HepG2 (cell line): ENCODE data around the gene PKP1. TPM values are rescaled to one million over a fixed set of nuclear protein-coding genes. Genes with fewer than 3 reads are reported as not detected.
A peak's percentile ranks its signal among the peaks of the same experiment; 100 is the strongest.

Experiments
- ARID5B ChIP-seq: IDR thresholded peaks from 2 replicates; pipeline ENCODE4 v1.4.0; 2020; ENCODE audit warnings: mild to moderate bottlenecking, missing genetic modification reagents
- ARNT2 ChIP-seq: sonication (generic); formaldehyde crosslinking; IDR thresholded peaks from 2 replicates; pipeline ENCODE4 v1.8.0; 2022; ENCODE audit warnings: mild to moderate bottlenecking, low read depth, missing genetic modification reagents, moderate library complexity
- BCL6 ChIP-seq: IDR thresholded peaks from 2 replicates; pipeline ENCODE4 v1.6.1; 2016; ENCODE audit warnings: missing genetic modification reagents, missing compliant biosample characterization
- CTCF ChIP-seq: sonication (generic); formaldehyde crosslinking; IDR thresholded peaks from 2 replicates; pipeline ENCODE4 v1.5.0; 2020; ENCODE audit warnings: mild to moderate bottlenecking, missing genetic modification reagents, moderate library complexity
- HNRNPUL1 ChIP-seq: fragments of 200-400 bp; formaldehyde crosslinking; IDR thresholded peaks from 2 replicates; pipeline ENCODE4 v1.6.1; 2017; ENCODE audit warnings: low read depth, mild to moderate bottlenecking, low read length, moderate library complexity
- KDM1A ChIP-seq: IDR thresholded peaks from 2 replicates; pipeline ENCODE4 v1.6.1; 2016; ENCODE audit warnings: missing compliant biosample characterization
- MAFK ChIP-seq, 2 experiments: IDR thresholded peaks in 1 of 2; conservative IDR thresholded peaks in 1 of 2; 2 replicates each; pipeline ENCODE4 v1.6.1; 2011; ENCODE audit warnings: improper control_type of control experiment in 2 of 2, low read length in 2 of 2
- MED1 ChIP-seq: sonication (generic); formaldehyde crosslinking; IDR thresholded peaks from 2 replicates; pipeline ENCODE4 v1.4.0; 2020; ENCODE audit warnings: missing genetic modification reagents
- MNT ChIP-seq: fragments of 450-650 bp; IDR thresholded peaks from 2 replicates; pipeline ENCODE4 v1.6.1; 2016
- MXD3 ChIP-seq: IDR thresholded peaks from 2 replicates; pipeline ENCODE4 v1.6.1; 2016; ENCODE audit warnings: mild to moderate bottlenecking, missing biosample characterization, missing genetic modification reagents
- NFIC ChIP-seq: IDR thresholded peaks from 2 replicates; pipeline ENCODE4 v1.6.1; 2012; ENCODE audit warnings: mild to moderate bottlenecking, low read length, inconsistent platforms
- PHF21A ChIP-seq: sonication (generic); formaldehyde crosslinking; IDR thresholded peaks from 2 replicates; pipeline ENCODE4 v1.5.0; 2020; ENCODE audit warnings: mild to moderate bottlenecking, missing genetic modification reagents
- RARA ChIP-seq: IDR thresholded peaks from 2 replicates; pipeline ENCODE4 v1.6.1; 2016; ENCODE audit warnings: missing genetic modification reagents, missing compliant biosample characterization
- STAG1 ChIP-seq: sonication (generic); formaldehyde crosslinking; IDR thresholded peaks from 2 replicates; pipeline ENCODE4 v1.4.0; 2020; ENCODE audit warnings: missing genetic modification reagents
- TARDBP ChIP-seq: sonication (generic); formaldehyde crosslinking; IDR thresholded peaks from 2 replicates; pipeline ENCODE4 v1.8.0; 2022; ENCODE audit warnings: mild to moderate bottlenecking, missing genetic modification reagents
- TFDP2 ChIP-seq: sonication (generic); formaldehyde crosslinking; IDR thresholded peaks from 2 replicates; pipeline ENCODE4 v1.4.0; 2020; ENCODE audit warnings: missing genetic modification reagents
- U2AF2 ChIP-seq: fragments of 200-400 bp; formaldehyde crosslinking; IDR thresholded peaks from 2 replicates; pipeline ENCODE4 v1.6.1; 2017; ENCODE audit warnings: low read depth, mild to moderate bottlenecking, low read length
- XRCC5 ChIP-seq: fragments of 200-400 bp; formaldehyde crosslinking; optimal IDR thresholded peaks from 2 replicates; pipeline ENCODE3; 2017; ENCODE audit warnings: mild to moderate bottlenecking, low read length
- ZMYM4 ChIP-seq: sonication (generic); formaldehyde crosslinking; IDR thresholded peaks from 2 replicates; pipeline ENCODE4 v1.8.1; 2023; ENCODE audit warnings: mild to moderate bottlenecking, missing genetic modification reagents
- ZNF232 ChIP-seq: sonication (generic); formaldehyde crosslinking; IDR thresholded peaks from 2 replicates; pipeline ENCODE4 v1.4.0; 2020; ENCODE audit warnings: missing genetic modification reagents, borderline replicate concordance
- ZNF251 ChIP-seq: sonication (generic); formaldehyde crosslinking; IDR thresholded peaks from 2 replicates; pipeline ENCODE4 v1.9.0; 2021; ENCODE audit warnings: mild to moderate bottlenecking, missing genetic modification reagents
- ZNF740 ChIP-seq: sonication (generic); formaldehyde crosslinking; IDR thresholded peaks from 2 replicates; pipeline ENCODE4 v1.4.0; 2020; ENCODE audit warnings: missing genetic modification reagents
- ZSCAN20 ChIP-seq: sonication (generic); formaldehyde crosslinking; IDR thresholded peaks from 2 replicates; pipeline ENCODE4 v1.4.0; 2020; ENCODE audit warnings: missing genetic modification reagents, mild to moderate bottlenecking, borderline replicate concordance
- polyA plus RNA-seq, 8 experiments: library from polyadenylated mRNA; depleted of rRNA in 3 of 8; stranded (reverse) in 7 of 8; unstranded in 1 of 8; fragments of >200 nt; fragmentation: Illumina TruSeq in 4 of 8; extraction: Trizol in 4 of 8; gene quantifications; 2 replicates each; pipeline versions ENCODE4 v1.2.1 to v1.2.3, GENCODE V29; 2011 to 2016; ENCODE audit warnings: low read depth in 4 of 8, missing spikeins in 1 of 8, mixed read lengths in 1 of 8; ENCODE audit not compliant: insufficient read depth in 1 of 8
- total RNA-seq, 5 experiments: library from RNA; depleted of rRNA; stranded (reverse); fragments of >200 nt; fragmentation: Illumina TruSeq; extraction: Trizol; gene quantifications; 2 replicates each; pipeline ENCODE4 v1.2.3, GENCODE V29; 2016; ENCODE audit warnings: low read depth in 1 of 5

PKP1 gene
- total and polyA plus RNA-seq, 2 of the 13 experiments (the other 11 are each of a cell fraction or from before 2014, with no cell fraction given), result not detected

- peak; percentile 71 for TF ChIP-seq STAG1
- TF ChIP-seq ZNF251 (CRISPR knock-in tag), result no peak
- no peak for TF ChIP-seq NFIC
- peak; percentile 40; the same call in 1 of the 2 replicates for TF ChIP-seq MED1
- peak; percentile 84 for TF ChIP-seq CTCF
- no peak for TF ChIP-seq PHF21A (CRISPR knock-in tag)
- TF ChIP-seq MXD3, result no peak
- no peak for TF ChIP-seq TARDBP (CRISPR knock-in tag)
- TF ChIP-seq TFDP2 (CRISPR knock-in tag), result peak; percentile 56; the same call in 1 of the 2 replicates
- 0 out of 2 replicates have a peak, but pooled peaks have one; percentile 29 for TF ChIP-seq BCL6 (CRISPR knock-in tag)
- 0 out of 2 replicates have a peak, but pooled peaks have one; percentile 27 for TF ChIP-seq ARNT2 (CRISPR knock-in tag)
- peak; percentile 58 for TF ChIP-seq ARID5B (CRISPR knock-in tag)
- peak; percentile 90 for TF ChIP-seq ZNF740 (CRISPR knock-in tag)
- TF ChIP-seq MNT, result peak; percentile 51
- 0 out of 2 replicates have a peak, but pooled peaks have one; percentile 19 for TF ChIP-seq ZMYM4 (CRISPR knock-in tag)
- no peak for TF ChIP-seq ZNF232
- TF ChIP-seq U2AF2, result no peak
- 0 out of 2 replicates have a peak, but pooled peaks have one; percentile 50 for TF ChIP-seq KDM1A (CRISPR knock-in tag)
- no peak for TF ChIP-seq ZSCAN20 (CRISPR knock-in tag)
- no peak for TF ChIP-seq MAFK (conservative IDR thresholded peaks at IDR 0.05 in 1 of 2, IDR thresholded peaks at IDR 0.05 in 1 of 2; ENCODE audit: low read length in 2 of 2)
- peak; percentile 76 for TF ChIP-seq XRCC5
- TF ChIP-seq HNRNPUL1, result no peak
- TF ChIP-seq RARA (CRISPR knock-in tag), result 0 out of 2 replicates have a peak, but pooled peaks have one; percentile 17
Measured at GRCh38 chr1:201309416-201309815, 26.1 kb downstream of the PKP1 start (continued).
